CD4-positive, alpha-beta memory T cell (primary cell): ENCODE results near the gene CLCN1. TPM values are rescaled to one million over a fixed set of nuclear protein-coding genes. Genes with fewer than 3 reads are reported as not detected.
A peak's percentile ranks its signal among the peaks of the same experiment; 100 is the strongest.

ENCODE experiments used
- CTCF ChIA-PET: fragments of 350-600 bp; sonication (Branson Sonifier 250); formaldehyde crosslinking; loops from one replicate; lab custom pipeline; 2021; ENCODE audit warnings: inconsistent platforms; ENCODE audit not compliant: partially characterized antibody; lab: Charles Lee
- POLR2A ChIA-PET: fragments of 350-600 bp; sonication (Branson Sonifier 250); formaldehyde crosslinking; loops from one replicate; lab custom pipeline; 2021; ENCODE audit not compliant: partially characterized antibody; lab: Charles Lee
- DNase-seq, 5 donors: peaks; one replicate each; pipeline versions ENCODE4 v3.0.0 to v3.0.0-alpha.2; 2020 to 2022; ENCODE audit warnings: mixed read lengths in 1 of 5
- H3K27ac ChIP-seq: one replicate; pipeline ENCODE4 v1.7.0; 2013; ENCODE audit warnings: low read depth, low read length
- H3K27me3 ChIP-seq: 2 replicates; pipeline ENCODE4 v1.7.0; 2013; ENCODE audit warnings: mild to moderate bottlenecking, low read length, moderate library complexity; ENCODE audit not compliant: insufficient read depth
- H3K36me3 ChIP-seq: 2 replicates; pipeline ENCODE4 v1.7.0; 2013; ENCODE audit warnings: mild to moderate bottlenecking, low read length, moderate library complexity; ENCODE audit not compliant: insufficient read depth
- H3K4me1 ChIP-seq: 2 replicates; pipeline ENCODE4 v1.7.0; 2013; ENCODE audit warnings: mild to moderate bottlenecking, low read length, moderate library complexity; ENCODE audit not compliant: insufficient read depth
- H3K4me3 ChIP-seq, 2 donors: one replicate each; pipeline ENCODE4 v1.7.0; 2013; ENCODE audit warnings: low read length in 2 of 2, mild to moderate bottlenecking in 1 of 2
- H3K9me3 ChIP-seq, 2 donors: one replicate each; pipeline ENCODE4 v1.7.0; 2013; ENCODE audit warnings: low read length in 2 of 2, control low read depth in 1 of 2; ENCODE audit not compliant: control insufficient read depth in 1 of 2
- H3K27ac Mint-ChIP-seq, 7 donors: one replicate each; pipeline ENCODE4 v1.8.0; 2020 to 2021; ENCODE audit warnings: mixed read lengths in 7 of 7, mild to moderate bottlenecking in 6 of 7, inconsistent platforms in 3 of 7, moderate library complexity in 3 of 7
- H3K27me3 Mint-ChIP-seq, 2 donors: one replicate each; pipeline ENCODE4 v1.8.0; 2020 to 2021; ENCODE audit warnings: mixed read lengths in 2 of 2
- H3K36me3 Mint-ChIP-seq, 2 donors: one replicate each; pipeline ENCODE4 v1.8.0; 2020 to 2021; ENCODE audit warnings: mixed read lengths in 2 of 2, inconsistent platforms in 1 of 2, mild to moderate bottlenecking in 1 of 2
- H3K4me1 Mint-ChIP-seq, 4 donors: one replicate each; pipeline ENCODE4 v1.8.0; 2020 to 2021; ENCODE audit warnings: mixed read lengths in 4 of 4, mild to moderate bottlenecking in 1 of 4
- H3K4me3 Mint-ChIP-seq, 8 donors: one replicate each; pipeline ENCODE4 v1.8.0; 2020 to 2021; ENCODE audit warnings: mixed read lengths in 8 of 8, mild to moderate bottlenecking in 7 of 8, moderate library complexity in 6 of 8, inconsistent platforms in 3 of 8
- H3K9me3 Mint-ChIP-seq, 8 donors: one replicate each; pipeline ENCODE4 v1.8.0; 2020 to 2021; ENCODE audit warnings: mixed read lengths in 8 of 8, mild to moderate bottlenecking in 5 of 8, inconsistent platforms in 3 of 8, moderate library complexity in 1 of 8
- intact Hi-C: fragments of 100-400 bp; cut with micrococcal nuclease; formaldehyde crosslinking; loops from one replicate; pipeline ENCODE4 v1.15.1; 2023
- polyA plus RNA-seq, 2 donors: library from polyadenylated mRNA; unstranded; fragments of 300-500 nt; fragmentation: Illumina TruSeq; gene quantifications; one replicate each; pipeline ENCODE4 v1.2.3, GENCODE V29; 2021
- total RNA-seq, 2 experiments: library from RNA; stranded (reverse); gene quantifications; one replicate each; pipeline ENCODE4 v1.2.3, GENCODE V29; 2021

CLCN1 gene
- total and polyA plus RNA-seq, 4 experiments from 2014 or later = 0.06 TPM; not detected in 3

GRCh38 chr7:143280566-143280965 lies 35.3 kb upstream of the CLCN1 start:
- POLR2A ChIA-PET = interaction anchor here (0.9 to 3.9 kb wide), 17 partner anchors 7 to 472 kb away, joined by 3 to 62 read pairs (median 7); partner anchors contain the start of genes CASP2, GSTK1 and ZYX
- no peaks in the 10 kb centered on the region for H3K36me3 ChIP-seq
- peaks cover 33% of the 10 kb centered on the region for H3K4me1 ChIP-seq
- CTCF ChIA-PET = interaction anchor here (0.9 to 8.6 kb wide), 7 partner anchors 19 to 135 kb away, joined by 3 to 82 read pairs (median 6); no protein-coding TSS in a partner anchor
- intact Hi-C loops = no loop called here
- Mint-ChIP-seq H3K4me3 (peak overlapping the region in 7 of 8 donors; percentile 61 to 89 (median 80)), H3K27me3 (no peaks in the 10 kb centered on the region), H3K27ac (peak overlapping the region; percentile 83 to 97 (median 94)), H3K36me3 (no peaks in the 10 kb centered on the region), H3K9me3 (no peaks in the 10 kb centered on the region), H3K4me1 (peaks cover 34 to 47% (median 42%) of the 10 kb centered on the region in 4 donors)
- peak overlapping the region; percentile 74 for H3K27ac ChIP-seq
- DNase-seq = no peak
- no peaks in the 10 kb centered on the region for H3K9me3 ChIP-seq
- no peaks in the 10 kb centered on the region for H3K27me3 ChIP-seq
- H3K4me3 ChIP-seq = no peak overlapping the region

DNA sequence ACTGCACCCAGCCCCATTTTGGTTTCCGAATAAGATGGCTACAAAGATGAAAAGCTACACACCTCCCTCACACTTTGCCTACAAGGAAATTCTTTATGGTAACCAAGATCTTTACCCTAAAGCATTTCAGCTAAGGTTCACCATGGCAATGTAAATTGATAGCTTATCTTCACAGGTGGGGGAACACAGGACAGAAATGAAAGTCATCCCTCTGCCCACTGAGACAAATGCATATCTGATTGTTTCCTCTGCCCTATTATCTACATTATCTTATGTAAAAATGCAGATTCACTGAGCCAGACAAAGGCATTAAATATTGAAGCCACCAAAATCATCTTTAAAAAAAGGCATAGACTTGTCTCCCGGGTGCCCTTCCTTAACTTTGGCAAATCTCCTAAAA lies 34.4 kb upstream of the CLCN1 start:
- Mint-ChIP-seq H3K27ac (peak overlapping the region in 4 of 7 donors; percentile 36 to 83 (median 42)), H3K4me1 (peaks cover 34 to 48% (median 42%) of the 10 kb centered on the region in 4 donors)
- intact Hi-C loops = no loop called here

DNA sequence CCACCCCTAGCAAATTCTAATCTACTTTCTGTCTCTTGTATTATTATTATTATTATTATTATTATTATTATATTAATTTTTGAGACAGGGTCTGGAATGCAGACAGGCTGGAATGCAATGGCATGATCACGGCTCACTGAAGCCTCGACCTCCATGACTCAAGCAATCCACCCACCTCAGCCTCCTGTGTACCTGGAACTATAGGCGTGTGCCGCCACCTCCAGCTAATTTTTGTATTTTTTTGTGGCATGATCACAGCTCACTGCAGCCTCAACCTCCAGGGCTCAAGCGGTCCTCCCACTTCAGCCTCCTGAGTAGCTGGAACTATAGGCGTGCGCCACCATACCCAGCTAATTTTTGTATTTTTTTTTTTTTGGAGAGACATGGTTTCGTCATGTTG lies 33.8 kb upstream of the CLCN1 start:
- no peaks in the 10 kb centered on the region for H3K36me3 Mint-ChIP-seq
- CTCF ChIA-PET = interaction anchor here (1.3 to 8.6 kb wide), 3 partner anchors 17 to 40 kb away, joined by 3 to 82 read pairs (median 22); no protein-coding TSS in a partner anchor

More for the DNA sequence above, 34.4 kb upstream of the CLCN1 start:
- no peak overlapping the region for H3K4me3 ChIP-seq
- no peak overlapping the region for H3K27ac ChIP-seq
- H3K4me3 Mint-ChIP-seq = no peak overlapping the region
- ChIA-PET CTCF (interaction anchor here (1.3 to 8.6 kb wide), 4 partner anchors 18 to 40 kb away, joined by 3 to 82 read pairs (median 18); no protein-coding TSS in a partner anchor), POLR2A (interaction anchor here (1.4 to 3.9 kb wide), 6 partner anchors 13 to 473 kb away, joined by 3 to 62 read pairs (median 12); partner anchors contain the start of gene GSTK1)
- no peak for DNase-seq
- no peaks in the 10 kb centered on the region for H3K9me3 ChIP-seq
- H3K4me1 ChIP-seq = peaks cover 33% of the 10 kb centered on the region
- no peaks in the 10 kb centered on the region for H3K27me3 ChIP-seq
- H3K27me3 Mint-ChIP-seq = no peaks in the 10 kb centered on the region
- H3K9me3 Mint-ChIP-seq = no peaks in the 10 kb centered on the region
- H3K36me3 ChIP-seq = no peaks in the 10 kb centered on the region
- H3K36me3 Mint-ChIP-seq = no peaks in the 10 kb centered on the region

GRCh38 chr7:143283381-143283780 lies 32.5 kb upstream of the CLCN1 start:
- no peaks in the 10 kb centered on the region for H3K27me3 ChIP-seq
- H3K36me3 Mint-ChIP-seq = peaks cover 0 to 3% of the 10 kb centered on the region in 2 donors
- no peaks in the 10 kb centered on the region for H3K27me3 Mint-ChIP-seq
- H3K4me1 Mint-ChIP-seq = peaks cover 42 to 63% (median 52%) of the 10 kb centered on the region in 4 donors
- no peaks in the 10 kb centered on the region for H3K9me3 ChIP-seq
- ChIA-PET CTCF (interaction anchor here (0.8 to 8.6 kb wide), 3 partner anchors 16 to 42 kb away, joined by 4 to 82 read pairs (median 22); no protein-coding TSS in a partner anchor), POLR2A (interaction anchor here (1.7 kb wide), 1 partner anchor 19 kb away, joined by 11 read pairs; the partner anchor contains the start of gene GSTK1)
- peaks cover 0 to 2% (median 0%) of the 10 kb centered on the region in 8 donors for H3K9me3 Mint-ChIP-seq
- no peak overlapping the region for H3K4me3 ChIP-seq
- peak overlapping the region in 5 of 8 donors; percentile 7 to 69 (median 34) for H3K4me3 Mint-ChIP-seq
- H3K4me1 ChIP-seq = peaks cover 41% of the 10 kb centered on the region
- no peak overlapping the region for H3K27ac ChIP-seq
- peak overlapping the region in 5 of 7 donors; percentile 26 to 86 (median 72) for H3K27ac Mint-ChIP-seq
- no peak for DNase-seq
- intact Hi-C loops = no loop called here
- H3K36me3 ChIP-seq = no peaks in the 10 kb centered on the region

More for the DNA sequence above, 33.8 kb upstream of the CLCN1 start:
- intact Hi-C loops = no loop called here
- Histone ChIP-seq H3K4me1 (peaks cover 33% of the 10 kb centered on the region), H3K27ac (no peak overlapping the region), H3K4me3 (no peak overlapping the region), H3K9me3 (no peaks in the 10 kb centered on the region), H3K27me3 (no peaks in the 10 kb centered on the region), H3K36me3 (no peaks in the 10 kb centered on the region)
- no peak for DNase-seq
- no peaks in the 10 kb centered on the region for H3K27me3 Mint-ChIP-seq
- H3K4me1 Mint-ChIP-seq = peaks cover 39 to 54% (median 44%) of the 10 kb centered on the region in 4 donors
- no peaks in the 10 kb centered on the region for H3K9me3 Mint-ChIP-seq
- H3K27ac Mint-ChIP-seq = no peak overlapping the region
- H3K4me3 Mint-ChIP-seq = no peak overlapping the region
- POLR2A ChIA-PET = interaction anchor here (3.8 to 3.9 kb wide), 2 partner anchors 14 to 19 kb away, joined by 35 to 62 read pairs; partner anchors contain the start of gene GSTK1

DNA sequence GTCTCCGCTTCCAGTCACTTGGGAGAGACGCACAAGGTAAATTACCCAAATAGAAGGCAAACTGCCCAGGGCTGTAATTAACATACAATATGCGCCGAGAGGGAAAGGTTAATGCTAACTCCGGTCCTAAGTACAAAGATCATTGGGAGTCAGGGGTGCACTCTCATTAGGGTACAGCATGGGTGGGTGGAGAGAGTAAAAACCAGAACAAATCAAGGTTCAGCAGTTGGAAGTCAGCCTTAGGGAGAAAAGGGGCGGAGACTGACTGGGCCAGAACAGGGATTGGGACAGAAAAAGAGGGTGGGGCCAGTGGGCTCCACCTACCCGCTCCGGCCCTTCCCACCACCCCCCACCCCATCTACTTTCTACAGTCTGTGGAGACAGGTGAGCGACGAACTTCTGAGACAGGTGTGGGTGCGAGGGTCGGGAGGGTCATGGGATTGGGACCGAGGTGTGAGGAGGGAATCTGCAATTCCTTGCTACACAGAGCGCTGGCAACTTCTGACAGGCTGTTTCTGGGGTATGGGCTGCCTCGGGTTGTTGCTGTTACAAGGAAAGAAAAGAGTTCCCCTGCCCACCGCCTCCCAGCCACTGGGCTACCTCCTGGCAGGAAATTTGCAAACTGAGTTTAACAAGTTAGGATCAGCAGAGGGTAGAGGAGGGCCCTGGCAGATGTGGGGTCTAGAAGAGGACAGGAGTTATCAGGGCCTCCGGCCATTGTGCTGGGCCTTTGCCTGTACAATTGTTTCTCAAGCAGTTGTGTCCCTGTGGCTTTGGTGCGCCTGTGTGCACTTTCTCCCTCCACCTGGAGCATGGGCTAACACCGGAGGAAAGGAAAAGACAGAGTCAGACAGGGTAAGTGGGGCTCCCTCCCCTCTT lies 31.1 kb upstream of the CLCN1 start, which contains the start of gene TMEM139:
Gene TMEM139 (plus strand): TSS at position 368 of the 879 bp plus-strand sequence. CDS start 1,000 bp downstream, outside the sequence.
- no peaks in the 10 kb centered on the region for H3K9me3 ChIP-seq
- H3K4me1 ChIP-seq = peaks cover 36% of the 10 kb centered on the region
- H3K4me3 Mint-ChIP-seq = peak within 1 kb of the TSS in 6 of 8 donors; percentile 9 to 69 (median 19)
- POLR2A ChIA-PET = interaction anchor here (1.7 kb wide), 1 partner anchor 20 kb away, joined by 11 read pairs; the partner anchor contains the start of gene GSTK1
- H3K27me3 Mint-ChIP-seq = no peaks in the 10 kb centered on the region
- DNase-seq = no peak
- H3K9me3 Mint-ChIP-seq = peaks cover 0 to 2% (median 0%) of the 10 kb centered on the region in 8 donors
- peak within 1 kb of the TSS; percentile 22 to 88 (median 72) for H3K27ac Mint-ChIP-seq
- H3K4me3 ChIP-seq = no peak within 1 kb of the TSS
- peaks cover 0 to 14% of the 10 kb centered on the region in 2 donors for H3K36me3 Mint-ChIP-seq
- H3K36me3 ChIP-seq = no peaks in the 10 kb centered on the region
- CTCF ChIA-PET = interaction anchor here (3.8 kb wide), 2 partner anchors 16 to 45 kb away, joined by 28 to 40 read pairs; no protein-coding TSS in a partner anchor
- intact Hi-C loops = no loop called here
- no peak within 1 kb of the TSS for H3K27ac ChIP-seq
- H3K27me3 ChIP-seq = no peaks in the 10 kb centered on the region
- H3K4me1 Mint-ChIP-seq = peaks cover 38 to 62% (median 49%) of the 10 kb centered on the region in 4 donors

GRCh38 chr7:143285470-143285778 lies 30.5 kb upstream of the CLCN1 start:
- POLR2A ChIA-PET = interaction anchor here (1.6 kb wide), 1 partner anchor 16 kb away, joined by 3 read pairs; no protein-coding TSS in a partner anchor
- CTCF ChIA-PET = interaction anchor here (3.8 kb wide), 2 partner anchors 15 to 45 kb away, joined by 28 to 40 read pairs; no protein-coding TSS in a partner anchor
- Histone ChIP-seq H3K4me1 (peaks cover 37% of the 10 kb centered on the region), H3K4me3 (no peak overlapping the region), H3K9me3 (no peaks in the 10 kb centered on the region), H3K36me3 (no peaks in the 10 kb centered on the region), H3K27ac (no peak overlapping the region), H3K27me3 (no peaks in the 10 kb centered on the region)
- Mint-ChIP-seq H3K4me3 (no peak overlapping the region), H3K27ac (peak overlapping the region in 2 of 7 donors; percentile 9 to 88), H3K27me3 (no peaks in the 10 kb centered on the region), H3K36me3 (peaks cover 0 to 17% of the 10 kb centered on the region in 2 donors), H3K4me1 (peaks cover 36 to 62% (median 48%) of the 10 kb centered on the region in 4 donors), H3K9me3 (peaks cover 0 to 2% (median 0%) of the 10 kb centered on the region in 8 donors)
- no peak for DNase-seq
- intact Hi-C loops = no loop called here
